GM19025 (cell line): ENCODE measurements around the gene CLIP4.
A peak's percentile ranks its signal among the peaks of the same experiment; 100 is the strongest.
"Not testable (repeated sequence)": the region's sequence is repeated elsewhere in the genome, so short reads cannot be mapped to it uniquely, and the experiment has no call there.

Experiments
- ATAC-seq: cut with Tn5 transposase; IDR thresholded peaks from one replicate; pipeline ENCODE4 v1.9.1; 2021; ENCODE audit warnings: mild to moderate bottlenecking, low read depth, moderate library complexity; ENCODE audit not compliant: unreplicated experiment

Gene CLIP4

GRCh38 chr2:29114946-29115609 lies at the start of gene CLIP4:
Gene CLIP4 (plus strand): TSS chr2:29115415. CDS start chr2:29121389, 5,974 bp downstream.
- peak; percentile 58 for ATAC-seq

GRCh38 chr2:29066271-29066860 lies 48.8 kb upstream of the CLIP4 start:
- ATAC-seq: no peak

GRCh38 chr2:29066997-29067605 lies 48.1 kb upstream of the CLIP4 start:
- no peak for ATAC-seq

GRCh38 chr2:29068513-29068912 lies 46.7 kb upstream of the CLIP4 start:
- ATAC-seq: no peak

- ATAC-seq: no peak
Measured at GRCh38 chr2:29070526-29070925, 44.7 kb upstream of the CLIP4 start.

- no peak for ATAC-seq
Measured at GRCh38 chr2:29071032-29071975, 43.9 kb upstream of the CLIP4 start.

- ATAC-seq: no peak
Measured at GRCh38 chr2:29072251-29072650, 43.0 kb upstream of the CLIP4 start.

GRCh38 chr2:29072971-29073725 lies 42.1 kb upstream of the CLIP4 start:
- no peak for ATAC-seq

- ATAC-seq: no peak
Measured at GRCh38 chr2:29073933-29074332, 41.3 kb upstream of the CLIP4 start.

- no peak for ATAC-seq
Measured at GRCh38 chr2:29074411-29074810, 40.8 kb upstream of the CLIP4 start, which contains the start of gene PCARE. Gene PCARE (minus strand): TSS chr2:29074523. CDS start chr2:29074261, 262 bp downstream.

GRCh38 chr2:29075894-29076705 lies 39.1 kb upstream of the CLIP4 start:
- no peak for ATAC-seq

- no peak for ATAC-seq
Measured at GRCh38 chr2:29079887-29080286, 35.3 kb upstream of the CLIP4 start.

- ATAC-seq: no peak
Measured at GRCh38 chr2:29080886-29081743, 34.1 kb upstream of the CLIP4 start.

GRCh38 chr2:29082804-29083495 lies 32.3 kb upstream of the CLIP4 start:
- ATAC-seq: no peak

- ATAC-seq: no peak
Measured at GRCh38 chr2:29084554-29084953, 30.7 kb upstream of the CLIP4 start.

GRCh38 chr2:29090311-29090710 lies 24.9 kb upstream of the CLIP4 start:
- ATAC-seq: not testable (repeated sequence)

- ATAC-seq: no peak
Measured at GRCh38 chr2:29096969-29097368, 18.2 kb upstream of the CLIP4 start.

GRCh38 chr2:29097569-29097968 lies 17.6 kb upstream of the CLIP4 start:
- ATAC-seq: no peak
